Prostate gland (tissue), 2 donors: ENCODE results near the gene MMS19. TPM values are rescaled to one million over a fixed set of nuclear protein-coding genes. Genes with fewer than 3 reads are reported as not detected.
A peak's percentile ranks its signal among the peaks of the same experiment; 100 is the strongest.

Source experiments
- DNase-seq: peaks from one replicate; pipeline ENCODE4 v3.0.0-alpha.2; 2019; ENCODE audit warnings: low spot score
- H3K27ac ChIP-seq, 2 donors: fragments of 200-600 bp; sonication (generic); 2 replicates each; pipeline ENCODE4 v1.5.1; 2017 to 2019
- H3K27me3 ChIP-seq: fragments of 200-600 bp; sonication (generic); replicated peaks from 2 replicates; pipeline ENCODE4 v1.5.1; 2019; ENCODE audit not compliant: insufficient read depth
- H3K36me3 ChIP-seq, 2 donors: fragments of 200-600 bp; sonication (generic); 1 replicate in 1 of 2; 2 replicates in 1 of 2; pipeline versions ENCODE4 v1.5.1 to v1.8.1; 2017 to 2019
- H3K4me1 ChIP-seq: fragments of 200-600 bp; sonication (generic); replicated peaks from 2 replicates; pipeline ENCODE4 v1.5.1; 2019
- H3K4me3 ChIP-seq, 2 donors: fragments of 200-600 bp; sonication (generic); 2 replicates each; pipeline ENCODE4 v1.5.1; 2017 to 2019
- H3K9me3 ChIP-seq: fragments of 200-600 bp; sonication (generic); 2 replicates; pipeline ENCODE4 v1.5.1; 2017
- POLR2A ChIP-seq: fragments of 450-650 bp; IDR thresholded peaks from one replicate; pipeline ENCODE4 v1.6.1; 2016; ENCODE audit warnings: antibody characterized with exemption, mild to moderate bottlenecking
- POLR2AphosphoS5 ChIP-seq: sonication (generic); formaldehyde crosslinking; IDR thresholded peaks from one replicate; pipeline ENCODE4 v1.6.1; 2017; ENCODE audit warnings: antibody characterized with exemption
- WGBS: methylation state at CpG from one replicate; pipeline ENCODE4 v1.1.5; 2018; 5-methylcytosine and 5-hydroxymethylcytosine counted together
- intact Hi-C: fragments of 100-400 bp; cut with DNase I; formaldehyde crosslinking; loops from one replicate; pipeline ENCODE4 v1.14.2; 2022
- small RNA-seq, 2 donors: library from RNA; depleted of rRNA; stranded (forward); fragments of <200 nt; gene quantifications; one replicate each; pipeline ENCODE3, GENCODE V24; 2016
- total RNA-seq, 2 donors: library from RNA; depleted of rRNA; stranded (reverse); fragments of >200 nt; gene quantifications; one replicate each; pipeline ENCODE4 v1.1.0, GENCODE V29; 2016
- TF ChIP-seq, protein P1 (sequence below), 4 experiments: fragments of 200-600 bp in 2 of 4; fragments of 450-650 bp in 2 of 4; sonication (generic) in 2 of 4; IDR thresholded peaks; 1 replicate in 3 of 4; 2 replicates in 1 of 4; pipeline ENCODE4 v1.5.1; 2016 to 2019; ENCODE audit warnings: antibody characterized with exemption in 4 of 4, mild to moderate bottlenecking in 2 of 4, moderate library complexity in 2 of 4

Gene MMS19
- total RNA-seq, 2 donors from 2014 or later = 41.5 to 207 TPM

DNA sequence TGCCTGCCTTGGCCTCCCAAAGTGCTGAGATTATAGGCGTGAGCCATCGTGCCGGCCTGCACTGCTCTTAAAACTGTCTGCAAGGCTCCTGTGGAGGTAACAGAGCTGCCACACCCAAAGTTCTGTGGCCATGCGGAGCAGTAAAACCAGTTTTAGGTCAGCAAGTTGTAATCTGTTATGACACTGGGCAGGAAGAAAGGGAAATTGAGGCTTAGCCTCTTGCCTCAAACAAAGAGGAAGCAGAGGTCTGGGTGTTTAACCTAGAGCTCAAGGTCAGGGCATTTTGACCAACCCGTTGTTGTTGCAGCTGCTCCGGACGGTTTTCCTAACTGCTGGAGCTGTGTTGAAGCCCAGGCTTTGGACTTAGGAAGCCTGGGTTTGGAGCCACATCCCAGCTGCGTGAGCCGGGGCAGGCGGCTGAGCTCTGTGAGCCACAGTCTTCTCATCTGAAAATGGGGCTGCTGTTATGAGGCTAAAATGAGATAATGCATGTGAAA is 89.7 kb downstream of the MMS19 start:
- peaks cover 2% of the 10 kb centered on the region for H3K4me1 ChIP-seq
- TF ChIP-seq, protein P1, sequence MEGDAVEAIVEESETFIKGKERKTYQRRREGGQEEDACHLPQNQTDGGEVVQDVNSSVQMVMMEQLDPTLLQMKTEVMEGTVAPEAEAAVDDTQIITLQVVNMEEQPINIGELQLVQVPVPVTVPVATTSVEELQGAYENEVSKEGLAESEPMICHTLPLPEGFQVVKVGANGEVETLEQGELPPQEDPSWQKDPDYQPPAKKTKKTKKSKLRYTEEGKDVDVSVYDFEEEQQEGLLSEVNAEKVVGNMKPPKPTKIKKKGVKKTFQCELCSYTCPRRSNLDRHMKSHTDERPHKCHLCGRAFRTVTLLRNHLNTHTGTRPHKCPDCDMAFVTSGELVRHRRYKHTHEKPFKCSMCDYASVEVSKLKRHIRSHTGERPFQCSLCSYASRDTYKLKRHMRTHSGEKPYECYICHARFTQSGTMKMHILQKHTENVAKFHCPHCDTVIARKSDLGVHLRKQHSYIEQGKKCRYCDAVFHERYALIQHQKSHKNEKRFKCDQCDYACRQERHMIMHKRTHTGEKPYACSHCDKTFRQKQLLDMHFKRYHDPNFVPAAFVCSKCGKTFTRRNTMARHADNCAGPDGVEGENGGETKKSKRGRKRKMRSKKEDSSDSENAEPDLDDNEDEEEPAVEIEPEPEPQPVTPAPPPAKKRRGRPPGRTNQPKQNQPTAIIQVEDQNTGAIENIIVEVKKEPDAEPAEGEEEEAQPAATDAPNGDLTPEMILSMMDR (IDR thresholded peaks at IDR 0.05) = no peak
- TF ChIP-seq POLR2A (no peak), POLR2AphosphoS5 (peak; percentile 68)
- no peak overlapping the region for H3K4me3 ChIP-seq
- H3K27me3 ChIP-seq = no peaks in the 10 kb centered on the region
- 80% methylated on average over 10 of the region's 10 CpGs for WGBS
- peak overlapping the region in 1 of 2 donors; percentile 33 for H3K27ac ChIP-seq
- H3K36me3 ChIP-seq = no peaks in the 10 kb centered on the region
- no peaks in the 10 kb centered on the region for H3K9me3 ChIP-seq
- DNase-seq = peak; percentile 51
- intact Hi-C loops = no loop called here

Small RNA genes lying within 50 kb of the gene (small RNA-seq; reads per million reads assigned to genes)
- gene RF00019 = 0 reads per million in 2 donors

Other genes starting within 250 kb of the MMS19 start
- gene ARHGAP19, start 205.8 kb downstream of the MMS19 start, total RNA-seq = 10 to 100 TPM; 10.4 to 37.1 TPM
- 10 to 100 TPM; 18.0 to 20.1 TPM for gene FRAT1, start 179.2 kb downstream of the MMS19 start, total RNA-seq
- gene FRAT2, start 163.7 kb downstream of the MMS19 start, total RNA-seq = 10 to 100 TPM; 43.0 to 45.3 TPM
- gene RRP12, start 97.1 kb downstream of the MMS19 start, total RNA-seq = 10 to 100 TPM; 14.9 to 38.6 TPM
- gene PGAM1, start 72.2 kb downstream of the MMS19 start, total RNA-seq = 100 to 1,000 TPM; 198 to 277 TPM
- gene EXOSC1, start 52.4 kb downstream of the MMS19 start, total RNA-seq = 10 to 100 TPM; 21.8 to 30.8 TPM
- gene ZDHHC16, start 52.2 kb downstream of the MMS19 start, total RNA-seq = 10 to 100 TPM; 30.8 to 42.4 TPM
- 10 to 100 TPM; 10.0 to 93.8 TPM for gene UBTD1, start 502 bp upstream of the MMS19 start, total RNA-seq
- gene ANKRD2, start 74.4 kb upstream of the MMS19 start, total RNA-seq = 10 to 100 TPM in 1 of 2 donors, not detected in 1; 13.9 TPM
- 1 to 10 TPM; 1.0 to 2.7 TPM for gene HOGA1, start 86.0 kb upstream of the MMS19 start, total RNA-seq
- gene C10orf62, start 91.3 kb upstream of the MMS19 start, total RNA-seq = 10 to 100 TPM in 1 of 2 donors, not detected in 1; 14.0 TPM
- gene MORN4, start 135.1 kb upstream of the MMS19 start, total RNA-seq = 1 to 10 TPM; 4.7 to 5.5 TPM
- 10 to 100 TPM; 12.3 to 26.2 TPM for gene PI4K2A, start 142.2 kb upstream of the MMS19 start, total RNA-seq
- 10 to 100 TPM; 17.0 to 28.6 TPM for gene AVPI1, start 188.8 kb upstream of the MMS19 start, total RNA-seq
- gene MARVELD1, start 215.3 kb upstream of the MMS19 start, total RNA-seq = 10 to 100 TPM; 32.8 to 35.3 TPM
- 10 to 100 TPM; 15.3 to 41.4 TPM for gene ZFYVE27, start 238.7 kb upstream of the MMS19 start, total RNA-seq